GM08714 (cell line): Measurements from ENCODE around the gene RPL29.

Source experiments
- H3K4me3 ChIP-seq: fragments of 200-500 bp; sonication (Bioruptor generic); 2 replicates; pipeline ENCODE4 v1.5.1; 2014; ENCODE audit warnings: mild to moderate bottlenecking, low read length, inconsistent platforms
- ZNF274 ChIP-seq: IDR thresholded peaks from 2 replicates; pipeline ENCODE4 v1.6.1; 2012; ENCODE audit warnings: mild to moderate bottlenecking, low read depth, low read length

The RPL29 gene

GRCh38 chr3:51986010-51986947 is 9.4 kb downstream of the RPL29 start:
- TF ChIP-seq ZNF274: no peak

GRCh38 chr3:51985063-51985462 is 10.6 kb downstream of the RPL29 start:
- no peak for TF ChIP-seq ZNF274

More at GRCh38 chr3:51986010-51986947, 9.4 kb downstream of the RPL29 start:
- no peak overlapping the region for H3K4me3 ChIP-seq

GRCh38 chr3:51984269-51984647 is 11.4 kb downstream of the RPL29 start:
- TF ChIP-seq ZNF274: no peak
- no peak overlapping the region for H3K4me3 ChIP-seq

More at GRCh38 chr3:51985063-51985462, 10.6 kb downstream of the RPL29 start:
- H3K4me3 ChIP-seq: no peak overlapping the region

- peak overlapping the region; percentile 68; the same call in 1 of the 2 replicates for H3K4me3 ChIP-seq
- TF ChIP-seq ZNF274: no peak
Observed at GRCh38 chr3:51983578-51984268, 12.0 kb downstream of the RPL29 start.

- no peak for TF ChIP-seq ZNF274
- H3K4me3 ChIP-seq: peak within 1 kb of the TSS; percentile 68; the same call in 1 of the 2 replicates
Observed at GRCh38 chr3:51982838-51983577, 12.7 kb downstream of the RPL29 start, which contains the start of gene ACY1. Gene ACY1, plus strand, starts transcription at chr3:51983535. Its CDS starts 530 bp downstream, at chr3:51984065.

- no peak for TF ChIP-seq ZNF274
- peak overlapping the region; percentile 68; the same call in 1 of the 2 replicates for H3K4me3 ChIP-seq
Observed at GRCh38 chr3:51982352-51982837, 13.3 kb downstream of the RPL29 start.

GRCh38 chr3:51980253-51980652 is 15.4 kb downstream of the RPL29 start:
- H3K4me3 ChIP-seq: no peak overlapping the region
- no peak for TF ChIP-seq ZNF274

GRCh38 chr3:51978143-51978502 is 17.6 kb downstream of the RPL29 start:
- no peak overlapping the region for H3K4me3 ChIP-seq

GRCh38 chr3:51977446-51978142 is 18.1 kb downstream of the RPL29 start:
- H3K4me3 ChIP-seq: no peak overlapping the region
- TF ChIP-seq ZNF274: no peak

More at GRCh38 chr3:51978143-51978502, 17.6 kb downstream of the RPL29 start:
- no peak for TF ChIP-seq ZNF274

GRCh38 chr3:51975852-51976549 is 19.7 kb downstream of the RPL29 start:
- no peak for TF ChIP-seq ZNF274
- H3K4me3 ChIP-seq: peak overlapping the region; percentile 64; the same call in 1 of the 2 replicates

- peak within 1 kb of the TSS; percentile 76; the same call in 1 of the 2 replicates for H3K4me3 ChIP-seq
- TF ChIP-seq ZNF274: no peak
Observed at GRCh38 chr3:51974963-51975851, 20.5 kb downstream of the RPL29 start, which contains the start of gene ABHD14A. Gene ABHD14A, plus strand, starts transcription at chr3:51975064. Its CDS starts 72 bp downstream, at chr3:51975136.

- TF ChIP-seq ZNF274: no peak
- H3K4me3 ChIP-seq: peak overlapping the region; percentile 64; the same call in 1 of the 2 replicates
Observed at GRCh38 chr3:51974277-51974962, 21.3 kb downstream of the RPL29 start.
